Lower leg skin (tissue), 3 donors: ENCODE measurements around the gene ZER1.

Experiments
- CTCF ChIP-seq, 3 donors: fragments of 450-650 bp; IDR thresholded peaks; one replicate each; pipeline ENCODE4 v1.5.1; 2016; ENCODE audit warnings: antibody characterized with exemption in 3 of 3, mild to moderate bottlenecking in 3 of 3, moderate library complexity in 2 of 3
- POLR2A ChIP-seq, 2 donors: fragments of 450-650 bp; IDR thresholded peaks; one replicate each; pipeline ENCODE4 v1.6.1; 2016 to 2017; ENCODE audit warnings: antibody characterized with exemption in 2 of 2, mild to moderate bottlenecking in 1 of 2, moderate library complexity in 1 of 2

GRCh38 chr9:128689293-128689774, 82.4 kb downstream of the ZER1 start:
- TF ChIP-seq CTCF (IDR thresholded peaks at IDR 0.05), result no peak
- no peak for TF ChIP-seq POLR2A (IDR thresholded peaks at IDR 0.05)
